Body of pancreas (tissue), 4 donors: ENCODE results near the gene LURAP1L. TPM values are rescaled to one million over a fixed set of nuclear protein-coding genes. Genes with fewer than 3 reads are reported as not detected.
A peak's percentile ranks its signal among the peaks of the same experiment; 100 is the strongest.

Experiments used
- ATAC-seq: fragments of 150-250 bp; one replicate; pipeline ENCODE4 v1.9.1; 2016
- DNase-seq, 4 donors: peaks; one replicate each; pipeline ENCODE4 v3.0.0-alpha.2; 2019
- H3K27ac ChIP-seq, 4 donors: fragments of 200-600 bp; sonication (generic); 1 replicate in 3 of 4; 2 replicates in 1 of 4; pipeline versions ENCODE4 v1.5.1 to v1.6.1; 2016 to 2019; ENCODE audit warnings: mild to moderate bottlenecking in 1 of 4, mixed read lengths in 1 of 4, moderate library complexity in 1 of 4
- H3K27me3 ChIP-seq, 2 donors: fragments of 200-600 bp; sonication (generic); one replicate each; pipeline ENCODE4 v1.6.0; 2016; ENCODE audit warnings: mild to moderate bottlenecking in 1 of 2
- H3K36me3 ChIP-seq, 2 donors: fragments of 200-600 bp; sonication (generic); replicated peaks in 1 of 2; 2 replicates each; pipeline ENCODE4 v1.5.1; 2016; ENCODE audit warnings: low read depth in 2 of 2; ENCODE audit not compliant: insufficient read depth in 1 of 2
- H3K4me1 ChIP-seq: fragments of 200-600 bp; sonication (generic); one replicate; pipeline ENCODE4 v1.6.0; 2016
- H3K4me3 ChIP-seq, 2 donors: fragments of 200-600 bp; sonication (generic); 1 replicate in 1 of 2; 2 replicates in 1 of 2; pipeline ENCODE4 v1.5.1; 2016 to 2019
- H3K9me3 ChIP-seq, 3 donors: fragments of 200-600 bp; sonication (generic); 1 replicate in 2 of 3; 2 replicates in 1 of 3; pipeline ENCODE4 v1.5.1; 2016
- CTCF ChIP-seq, 7 experiments: fragments of 450-650 bp in 4 of 7; fragments of 200-600 bp in 3 of 7; sonication (generic) in 3 of 7; IDR thresholded peaks; one replicate each; pipeline ENCODE4 v1.5.1; 2016 to 2019; ENCODE audit warnings: antibody characterized with exemption in 7 of 7
- POLR2A ChIP-seq, 3 donors: fragments of 450-650 bp; IDR thresholded peaks; one replicate each; pipeline ENCODE4 v1.6.1; 2016; ENCODE audit warnings: antibody characterized with exemption in 3 of 3, mild to moderate bottlenecking in 2 of 3
- WGBS, 2 donors: methylation state at CpG; one replicate each; pipeline ENCODE4 v1.1.5; 2017; 5-methylcytosine and 5-hydroxymethylcytosine counted together
- intact Hi-C: fragments of 100-400 bp; cut with DNase I; formaldehyde crosslinking; loops from one replicate; pipeline ENCODE4 v1.15.1; 2023
- total RNA-seq, 2 donors: library from RNA; depleted of rRNA; stranded (reverse); fragments of >200 nt; gene quantifications; one replicate each; pipeline ENCODE4 v1.1.0, GENCODE V29; 2016

Gene LURAP1L
- total RNA-seq, 2 donors from 2014 or later, result 12.2 to 20.2 TPM

- Histone ChIP-seq H3K4me3 (no peak overlapping the region), H3K9me3 (no peaks in the 10 kb centered on the region), H3K27ac (no peak overlapping the region), H3K27me3 (no peaks in the 10 kb centered on the region), H3K4me1 (peaks cover 14% of the 10 kb centered on the region), H3K36me3 (no peaks in the 10 kb centered on the region)
- intact Hi-C loops, result no loop called here
- ATAC-seq (no peak), DNase-seq (no peak)
- TF ChIP-seq CTCF (IDR thresholded peaks at IDR 0.05) (no peak), POLR2A (IDR thresholded peaks at IDR 0.05) (no peak)
- 88 to 90% methylated on average over 5 of the region's 5 CpGs for WGBS, 2 donors
Measured at GRCh38 chr9:12846035-12846434, 71.2 kb downstream of the LURAP1L start.

GRCh38 chr9:12847561-12847960 is 72.7 kb downstream of the LURAP1L start:
- ATAC-seq, result no peak
- Histone ChIP-seq H3K9me3 (no peaks in the 10 kb centered on the region), H3K27me3 (no peaks in the 10 kb centered on the region), H3K27ac (no peak overlapping the region), H3K4me3 (no peak overlapping the region), H3K36me3 (no peaks in the 10 kb centered on the region), H3K4me1 (peaks cover 14% of the 10 kb centered on the region)
- no peak for DNase-seq
- intact Hi-C loops, result no loop called here
- TF ChIP-seq CTCF (IDR thresholded peaks at IDR 0.05) (no peak), POLR2A (IDR thresholded peaks at IDR 0.05) (no peak)

DNA sequence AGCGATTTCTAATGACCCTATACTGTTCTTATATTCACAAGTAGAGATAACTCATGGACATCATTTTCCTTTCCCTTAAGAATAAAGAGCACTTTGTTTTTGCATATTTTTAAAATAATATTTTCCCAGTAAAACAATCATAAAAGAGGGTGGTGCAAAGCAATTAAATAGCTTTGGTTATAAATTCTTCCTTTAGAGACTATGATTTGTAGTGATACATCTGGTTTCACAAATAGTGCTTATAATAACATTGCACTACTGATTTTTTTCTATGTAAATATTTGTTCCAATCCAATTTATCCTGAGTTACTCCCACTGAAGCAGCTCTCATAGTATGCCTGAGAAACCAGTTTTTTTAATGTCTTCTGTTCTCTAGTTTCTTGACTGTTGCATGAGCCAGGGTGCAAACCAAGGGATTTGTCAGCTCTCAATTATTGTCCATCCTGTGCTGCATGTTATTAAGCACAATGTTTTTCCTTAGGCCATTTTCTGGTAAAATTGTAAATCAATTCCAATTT is 74.7 kb downstream of the LURAP1L start:
- H3K27ac ChIP-seq, result no peak overlapping the region
- DNase-seq, result no peak
- ATAC-seq, result peak; percentile 35
- H3K27me3 ChIP-seq, result no peaks in the 10 kb centered on the region
- H3K4me1 ChIP-seq, result peaks cover 14% of the 10 kb centered on the region
- no peak overlapping the region for H3K4me3 ChIP-seq
- intact Hi-C loops, result no loop called here
- WGBS, 2 donors, result 55 to 79% methylated on average over 1 of the region's 1 CpG
- H3K36me3 ChIP-seq, result no peaks in the 10 kb centered on the region
- no peak for TF ChIP-seq POLR2A (IDR thresholded peaks at IDR 0.05)
- no peak for TF ChIP-seq CTCF (IDR thresholded peaks at IDR 0.05)
- no peaks in the 10 kb centered on the region for H3K9me3 ChIP-seq

DNA sequence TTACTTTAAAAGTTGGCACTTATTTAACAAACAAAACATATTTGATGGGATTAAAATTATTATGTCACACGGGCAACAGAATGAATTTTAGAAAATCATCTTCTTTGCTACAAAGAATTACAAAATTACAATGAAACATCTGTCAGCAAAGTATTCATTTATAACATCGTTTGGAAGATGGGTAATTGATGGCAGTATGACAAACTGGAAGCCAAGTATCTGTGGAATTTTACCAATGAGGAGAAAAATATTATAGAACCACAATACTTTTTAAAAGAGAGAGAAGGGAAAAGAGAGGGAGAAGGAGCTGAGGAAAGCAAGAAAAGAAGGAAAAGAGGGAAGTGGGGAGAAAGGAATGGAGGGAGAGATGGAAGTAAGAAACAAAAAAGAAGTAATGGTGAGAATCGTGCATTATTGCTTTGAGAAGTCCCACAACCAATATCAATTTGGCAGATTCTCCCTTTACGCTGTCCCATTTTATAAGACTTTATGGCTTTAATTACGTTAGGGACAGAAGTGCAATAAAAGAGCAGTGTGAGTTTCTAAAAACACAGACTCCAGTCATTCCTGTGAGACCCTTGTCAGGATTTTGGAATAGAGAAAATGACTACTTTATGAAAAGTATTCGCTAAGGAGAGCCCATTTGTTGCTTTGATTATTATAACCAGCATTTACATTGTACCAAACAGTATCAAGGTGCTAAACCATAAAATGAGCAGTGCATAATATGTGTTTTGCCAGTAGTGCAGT is 76.7 kb downstream of the LURAP1L start:
- no peaks in the 10 kb centered on the region for H3K9me3 ChIP-seq
- WGBS, 2 donors, result 78 to 90% methylated on average over 6 of the region's 6 CpGs
- H3K27ac ChIP-seq, result no peak overlapping the region
- no peaks in the 10 kb centered on the region for H3K27me3 ChIP-seq
- no peak for DNase-seq
- TF ChIP-seq CTCF (IDR thresholded peaks at IDR 0.05) (no peak), POLR2A (IDR thresholded peaks at IDR 0.05) (no peak)
- no peak for ATAC-seq
- H3K4me1 ChIP-seq, result peaks cover 14% of the 10 kb centered on the region
- intact Hi-C loops, result no loop called here
- no peaks in the 10 kb centered on the region for H3K36me3 ChIP-seq
- no peak overlapping the region for H3K4me3 ChIP-seq

DNA sequence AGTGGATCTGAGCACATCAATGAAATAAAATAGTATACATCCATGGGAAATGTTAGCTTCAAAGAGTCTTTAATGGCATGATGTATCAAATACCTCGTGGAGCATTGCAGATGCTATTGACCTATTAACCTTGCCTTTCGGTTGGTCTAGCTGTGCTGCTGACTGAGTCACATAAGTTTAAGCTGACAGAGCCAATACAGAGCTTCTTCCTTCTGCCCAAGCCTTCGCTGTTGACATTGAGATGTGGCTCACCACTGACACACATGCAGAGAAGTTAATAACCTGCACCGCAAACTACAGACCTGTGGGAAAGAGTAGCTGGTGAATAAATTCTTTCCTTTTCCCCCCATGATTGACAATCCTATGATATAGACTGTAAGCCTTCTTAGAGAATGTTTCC is 78.2 kb downstream of the LURAP1L start:
- no peak for TF ChIP-seq POLR2A (IDR thresholded peaks at IDR 0.05)
- no peak for TF ChIP-seq CTCF (IDR thresholded peaks at IDR 0.05)
- 82 to 88% methylated on average over 4 of the region's 4 CpGs for WGBS, 2 donors

More for the DNA sequence above, 78.2 kb downstream of the LURAP1L start:
- Histone ChIP-seq H3K36me3 (no peaks in the 10 kb centered on the region), H3K27me3 (no peaks in the 10 kb centered on the region), H3K27ac (no peak overlapping the region), H3K9me3 (no peaks in the 10 kb centered on the region), H3K4me1 (peaks cover 8% of the 10 kb centered on the region), H3K4me3 (no peak overlapping the region)
- intact Hi-C loops, result no loop called here
- ATAC-seq (no peak), DNase-seq (no peak)
